Adrenal gland (tissue), 5 donors: ENCODE measurements around the gene IGSF3.

Source experiments
- POLR2A ChIP-seq, 2 donors: fragments of 450-650 bp; IDR thresholded peaks; one replicate each; pipeline ENCODE4 v1.6.1; 2017; ENCODE audit warnings: antibody characterized with exemption in 2 of 2, mild to moderate bottlenecking in 2 of 2, moderate library complexity in 1 of 2
- TF ChIP-seq, protein P1 (sequence below), 6 experiments: fragments of 450-650 bp in 4 of 6; fragments of 200-600 bp in 2 of 6; sonication (generic) in 1 of 6; IDR thresholded peaks; 1 replicate in 5 of 6; 2 replicates in 1 of 6; pipeline versions ENCODE4 v1.5.1 to v1.8.0; 2016 to 2021; ENCODE audit warnings: antibody characterized with exemption in 6 of 6, mild to moderate bottlenecking in 2 of 6, moderate library complexity in 1 of 6
- donor health status: DM: no; HTN: no; CAD: no.

DNA sequence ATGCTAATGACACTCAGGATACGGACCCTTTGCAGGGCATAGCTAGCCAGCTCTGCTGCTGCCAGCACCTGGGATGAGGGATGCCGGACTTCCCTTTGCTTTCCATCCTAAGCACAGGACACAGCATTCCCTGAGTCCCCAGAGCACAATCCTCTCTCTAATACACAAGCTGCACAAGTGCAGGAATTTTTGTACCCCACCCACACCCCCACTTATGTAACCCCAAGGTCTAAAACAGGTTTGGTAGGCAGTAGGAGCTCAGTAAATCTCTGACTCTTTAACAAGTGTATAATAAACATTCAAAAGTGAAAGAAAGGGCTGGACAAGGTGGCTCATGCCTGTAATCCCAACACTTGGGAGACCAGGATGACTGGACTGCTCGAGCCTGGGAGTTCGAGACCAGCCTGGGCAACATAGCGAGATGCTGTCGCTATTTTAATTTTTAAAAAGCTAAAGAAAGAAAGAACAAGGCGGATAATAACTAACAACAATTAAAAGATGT is 42.2 kb upstream of the IGSF3 start:
- TF ChIP-seq, protein P1, sequence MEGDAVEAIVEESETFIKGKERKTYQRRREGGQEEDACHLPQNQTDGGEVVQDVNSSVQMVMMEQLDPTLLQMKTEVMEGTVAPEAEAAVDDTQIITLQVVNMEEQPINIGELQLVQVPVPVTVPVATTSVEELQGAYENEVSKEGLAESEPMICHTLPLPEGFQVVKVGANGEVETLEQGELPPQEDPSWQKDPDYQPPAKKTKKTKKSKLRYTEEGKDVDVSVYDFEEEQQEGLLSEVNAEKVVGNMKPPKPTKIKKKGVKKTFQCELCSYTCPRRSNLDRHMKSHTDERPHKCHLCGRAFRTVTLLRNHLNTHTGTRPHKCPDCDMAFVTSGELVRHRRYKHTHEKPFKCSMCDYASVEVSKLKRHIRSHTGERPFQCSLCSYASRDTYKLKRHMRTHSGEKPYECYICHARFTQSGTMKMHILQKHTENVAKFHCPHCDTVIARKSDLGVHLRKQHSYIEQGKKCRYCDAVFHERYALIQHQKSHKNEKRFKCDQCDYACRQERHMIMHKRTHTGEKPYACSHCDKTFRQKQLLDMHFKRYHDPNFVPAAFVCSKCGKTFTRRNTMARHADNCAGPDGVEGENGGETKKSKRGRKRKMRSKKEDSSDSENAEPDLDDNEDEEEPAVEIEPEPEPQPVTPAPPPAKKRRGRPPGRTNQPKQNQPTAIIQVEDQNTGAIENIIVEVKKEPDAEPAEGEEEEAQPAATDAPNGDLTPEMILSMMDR (IDR thresholded peaks at IDR 0.05), result no peak
- no peak for TF ChIP-seq POLR2A (IDR thresholded peaks at IDR 0.05)
